Inflammatory macrophage treated with lipopolysaccharide for 4 hours (primary cell): ENCODE measurements around the gene SRP68.
"Not testable (repeated sequence)": the region's sequence is repeated elsewhere in the genome, so short reads cannot be mapped to it uniquely, and the experiment has no call there.

Experiments used
- DNase-seq: peaks from one replicate; pipeline ENCODE4 v3.0.0-alpha.2; 2020

SRP68 gene

DNA sequence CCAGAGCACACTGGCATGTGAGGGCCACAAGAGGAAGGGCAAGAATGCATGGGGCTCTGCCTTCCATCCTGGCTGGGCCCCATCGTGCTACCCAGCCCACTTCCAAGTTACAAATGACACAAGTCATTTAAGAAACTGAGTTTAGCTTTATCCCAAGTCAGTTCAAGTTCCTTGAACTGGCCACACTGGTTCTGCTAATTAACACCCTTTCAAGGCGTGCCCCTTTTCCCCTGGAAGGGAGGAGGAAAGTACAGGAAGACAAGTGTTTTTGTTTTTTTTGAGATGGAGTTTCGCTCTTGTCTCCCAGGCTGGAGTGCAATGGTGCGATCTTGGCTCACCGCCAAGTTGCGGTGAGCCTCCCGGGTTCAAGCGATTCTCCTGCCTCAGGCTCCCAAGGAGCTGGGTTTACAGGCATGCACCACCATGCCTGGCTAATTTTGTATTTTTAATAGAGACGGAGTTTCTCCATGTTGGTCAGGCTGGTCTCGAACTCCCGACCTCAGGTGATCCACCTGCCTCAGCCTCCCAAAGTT, 27.8 kb downstream of the SRP68 start:
- DNase-seq = not testable (repeated sequence)

- not testable (repeated sequence) for DNase-seq
Observed at GRCh38 chr17:76042868-76043267, 29.4 kb downstream of the SRP68 start.

GRCh38 chr17:76040376-76040775, 31.9 kb downstream of the SRP68 start:
- no peak for DNase-seq

DNA sequence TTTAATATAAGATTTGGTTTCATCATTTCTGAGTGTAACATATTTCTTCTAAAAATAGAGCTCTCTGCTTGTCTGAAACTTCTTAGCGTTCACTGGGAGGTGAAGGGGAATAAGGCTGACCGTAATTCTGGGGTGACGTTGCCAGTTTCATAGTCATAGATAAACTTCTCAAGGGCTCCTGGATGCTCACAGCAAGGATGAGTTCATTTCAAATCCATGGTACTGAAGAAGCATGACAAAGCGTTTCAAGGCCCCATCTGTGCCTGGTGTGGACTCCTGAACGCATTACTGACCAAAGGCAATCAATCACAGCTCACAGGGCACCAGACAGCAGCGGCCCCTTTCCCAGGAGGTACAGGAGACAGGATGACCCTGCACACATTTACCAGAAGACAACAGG, 33.2 kb downstream of the SRP68 start:
- DNase-seq = no peak

GRCh38 chr17:76038050-76038449, 34.3 kb downstream of the SRP68 start:
- DNase-seq = no peak

GRCh38 chr17:76036497-76037261, 35.6 kb downstream of the SRP68 start:
- no peak for DNase-seq

- DNase-seq = no peak
Observed at GRCh38 chr17:76034428-76035350, 37.6 kb downstream of the SRP68 start.

DNA sequence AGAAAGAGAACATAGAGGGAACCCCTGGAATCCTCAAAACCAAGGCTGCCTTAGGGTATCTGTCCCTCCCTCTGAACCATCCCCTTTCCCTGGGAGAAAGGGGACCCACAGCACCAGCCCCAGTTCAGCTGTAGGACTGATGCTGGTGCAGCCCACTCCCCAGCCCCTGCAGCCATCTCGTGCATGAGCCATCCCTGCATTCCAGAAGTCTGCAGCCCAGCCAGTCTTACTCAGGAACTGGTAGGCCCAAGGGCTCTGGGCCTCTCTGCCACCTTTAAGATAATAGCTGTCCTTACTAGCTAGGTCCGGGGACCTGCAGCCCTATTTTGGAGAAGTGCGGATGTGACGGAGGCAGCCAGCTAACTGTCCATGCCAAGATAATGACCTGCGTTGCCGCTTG, 39.2 kb downstream of the SRP68 start:
- DNase-seq = no peak

DNA sequence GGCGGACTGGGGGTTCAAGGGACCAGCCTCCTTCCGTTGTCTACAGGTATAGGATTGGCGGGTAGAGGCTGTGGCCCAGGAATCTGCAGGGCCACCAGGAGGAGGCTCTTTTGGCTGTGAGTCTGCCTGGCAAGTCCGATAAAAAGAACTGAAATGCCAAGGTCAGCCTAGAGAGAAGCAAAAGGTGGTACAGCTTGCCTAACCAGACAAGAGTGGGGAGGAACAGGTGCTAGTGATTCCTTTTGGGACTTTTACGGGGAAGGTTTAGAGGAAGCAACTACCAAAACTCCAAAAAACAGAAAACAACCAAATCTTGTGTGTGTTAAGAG, 39.6 kb downstream of the SRP68 start:
- no peak for DNase-seq

DNA sequence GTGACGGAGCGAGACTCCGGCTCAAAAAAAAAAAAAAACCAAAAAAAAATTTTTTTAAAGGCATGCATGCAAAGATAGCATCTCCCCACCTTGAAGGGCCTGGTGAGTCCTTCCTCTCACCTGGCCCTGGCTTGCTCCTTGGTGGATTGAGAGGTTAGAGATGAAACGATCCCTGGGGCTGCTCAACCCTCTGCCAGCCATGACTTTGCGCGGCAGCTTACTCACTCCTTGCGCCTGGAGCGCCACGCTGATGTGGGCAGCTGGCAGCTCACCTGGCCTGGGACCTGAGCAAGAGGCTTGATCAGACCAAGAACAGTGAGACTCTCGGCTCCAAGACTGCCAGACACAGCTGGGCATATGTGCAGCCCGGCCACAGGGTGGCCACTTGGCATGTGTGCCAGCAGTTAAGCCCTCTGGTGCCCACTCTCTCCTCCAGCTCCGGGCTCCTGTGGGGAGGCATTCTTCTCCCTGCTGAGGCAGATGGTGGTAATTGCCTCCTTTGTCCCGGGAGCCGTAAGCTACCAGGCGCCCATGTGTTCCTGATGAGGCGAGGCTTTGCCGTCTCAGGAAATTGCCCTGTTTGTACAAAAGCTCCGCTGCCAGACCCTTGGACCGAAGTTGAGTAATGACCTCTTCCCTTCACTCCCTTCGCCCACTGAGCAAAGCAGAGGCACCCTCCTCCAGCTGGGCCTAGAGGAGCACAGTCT, 40.1 kb downstream of the SRP68 start:
- DNase-seq = no peak

- DNase-seq = peak; percentile 36
Observed at GRCh38 chr17:76027159-76027839, 45.0 kb downstream of the SRP68 start, which contains the start of gene EVPL. Gene EVPL (minus strand): TSS chr17:76027306. CDS start chr17:76027198, 108 bp downstream.

- DNase-seq = no peak
Observed at GRCh38 chr17:76026714-76027158, 45.6 kb downstream of the SRP68 start.

- DNase-seq = no peak
Observed at GRCh38 chr17:76025294-76025693, 47.0 kb downstream of the SRP68 start.

DNA sequence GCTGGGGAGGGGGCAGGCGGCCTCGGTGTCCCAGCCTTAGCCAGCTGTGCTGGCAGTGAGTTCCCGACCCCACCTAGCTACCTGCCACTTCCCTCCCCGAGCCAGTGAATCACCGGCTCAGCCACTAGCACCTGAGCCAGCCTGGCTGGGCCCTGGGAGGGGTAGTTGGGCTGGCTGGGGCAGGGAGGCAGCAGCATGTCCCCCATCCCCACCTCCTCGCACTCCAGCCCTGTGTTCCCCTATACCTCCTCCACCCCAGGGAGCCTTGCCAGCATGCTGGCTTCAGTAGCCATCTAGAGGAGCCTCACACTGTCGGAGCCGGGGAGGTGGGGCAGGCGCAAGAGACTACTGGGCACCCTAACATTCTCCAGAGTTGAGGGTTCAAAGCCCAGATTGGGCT, 48.0 kb downstream of the SRP68 start:
- DNase-seq = no peak

GRCh38 chr17:76023900-76024237, 48.4 kb downstream of the SRP68 start:
- DNase-seq = no peak

GRCh38 chr17:76022973-76023899, 49.1 kb downstream of the SRP68 start:
- no peak for DNase-seq

GRCh38 chr17:76022285-76022684, 50.0 kb downstream of the SRP68 start:
- no peak for DNase-seq

DNA sequence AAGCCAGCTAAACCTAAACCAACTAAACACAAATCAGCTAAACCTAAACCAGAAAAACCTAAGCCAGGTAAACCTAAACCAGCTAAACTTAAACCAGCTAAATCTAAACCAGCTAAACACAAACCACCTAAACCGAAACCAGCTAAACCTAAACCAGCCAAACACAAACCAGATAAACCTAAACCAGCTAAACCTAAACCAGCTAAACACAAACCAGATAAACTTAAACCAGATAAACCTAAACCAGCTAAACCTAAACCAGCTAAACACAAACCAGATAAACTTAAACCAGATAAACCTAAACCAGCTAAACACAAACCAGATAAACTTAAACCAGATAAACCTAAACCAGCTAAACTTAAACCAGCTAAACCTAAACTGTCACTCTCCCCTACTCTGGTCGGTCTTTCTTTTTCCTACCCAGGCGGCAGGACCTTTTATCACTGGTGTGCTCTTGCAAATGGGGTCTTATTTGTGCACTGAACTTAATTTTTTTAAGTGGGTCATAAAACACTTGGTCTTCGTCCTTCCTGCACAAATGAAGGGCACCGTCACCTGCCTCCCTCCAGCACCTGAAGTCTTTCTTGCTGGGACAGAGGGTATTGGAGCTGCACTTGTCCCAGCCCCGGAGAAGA, 52.4 kb downstream of the SRP68 start:
- no peak for DNase-seq

- DNase-seq = no peak
Observed at GRCh38 chr17:76018801-76019200, 53.5 kb downstream of the SRP68 start.

- DNase-seq = no peak
Observed at GRCh38 chr17:76018340-76018680, 54.0 kb downstream of the SRP68 start.
